AG09309 (cell line): Measurements from ENCODE around the gene ZFY.

Experiments
- DNase-seq: peaks from one replicate; pipeline ENCODE4 v3.0.0-alpha.2; 2010; ENCODE audit warnings: low read depth
- H3K4me3 ChIP-seq: 2 replicates; pipeline ENCODE4 v1.5.1; 2011; ENCODE audit warnings: mild to moderate bottlenecking, low read depth, low read length, moderate library complexity; ENCODE audit not compliant: control insufficient read depth
- CTCF ChIP-seq: IDR thresholded peaks from 2 replicates; pipeline ENCODE4 v1.5.1; 2011; ENCODE audit warnings: mild to moderate bottlenecking, low read depth, low read length, inconsistent platforms; ENCODE audit not compliant: insufficient read depth, control insufficient read depth; ENCODE audit errors: missing control alignments

The ZFY gene

GRCh38 chrY:2934861-2935715, at the start of gene ZFY:
Gene ZFY, plus strand, starts transcription at chrY:2935381. Its CDS starts 18,556 bp downstream, at chrY:2953937.
- DNase-seq: no peak
- no peak within 1 kb of the TSS for H3K4me3 ChIP-seq
- no peak for TF ChIP-seq CTCF

DNA sequence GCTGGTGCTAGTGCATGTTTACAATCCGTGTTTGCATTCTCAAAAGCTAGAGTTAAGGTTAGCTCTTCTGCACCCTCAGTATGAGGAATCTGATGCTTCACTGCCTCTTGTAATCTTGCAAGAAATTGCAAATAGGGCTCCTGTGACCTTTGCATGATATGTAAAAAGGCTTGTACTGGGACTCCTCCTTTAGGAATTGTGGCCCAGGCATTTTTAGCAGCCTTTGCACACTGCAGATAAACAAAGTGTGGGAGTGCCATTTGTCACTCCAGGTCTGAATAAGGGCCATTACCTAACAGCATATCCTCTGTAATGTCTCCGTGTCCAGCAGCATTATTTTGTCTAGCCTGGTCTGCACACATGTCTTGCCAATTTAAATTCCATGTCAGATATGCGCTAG, 49.3 kb upstream of the ZFY start:
- no peak for DNase-seq
- no peak overlapping the region for H3K4me3 ChIP-seq
- no peak for TF ChIP-seq CTCF

GRCh38 chrY:2887386-2887785, 47.8 kb upstream of the ZFY start:
- TF ChIP-seq CTCF: no peak
- H3K4me3 ChIP-seq: no peak overlapping the region
- no peak for DNase-seq

GRCh38 chrY:2887955-2888354, 47.2 kb upstream of the ZFY start:
- no peak overlapping the region for H3K4me3 ChIP-seq
- no peak for TF ChIP-seq CTCF
- no peak for DNase-seq

DNA sequence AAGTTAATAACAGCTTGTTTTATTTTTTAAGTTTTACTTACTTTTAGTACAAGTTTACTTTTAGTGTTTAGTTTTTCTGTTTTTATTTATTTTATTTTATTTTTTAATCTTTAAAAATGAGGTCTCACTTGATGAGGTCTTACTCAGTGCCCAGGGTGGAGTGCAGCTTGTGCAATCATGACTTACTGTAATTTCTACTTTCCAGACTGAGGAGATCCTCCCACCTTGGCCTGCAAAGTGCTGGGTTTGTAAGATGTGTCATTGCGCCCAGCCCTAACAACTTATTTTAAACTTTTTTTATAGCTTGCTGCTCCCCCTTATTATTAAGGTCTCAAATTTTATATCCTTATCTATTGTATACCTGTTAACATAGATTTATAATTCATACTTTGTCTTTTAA, 41.7 kb upstream of the ZFY start:
- TF ChIP-seq CTCF: no peak
- no peak overlapping the region for H3K4me3 ChIP-seq
- no peak for DNase-seq

DNA sequence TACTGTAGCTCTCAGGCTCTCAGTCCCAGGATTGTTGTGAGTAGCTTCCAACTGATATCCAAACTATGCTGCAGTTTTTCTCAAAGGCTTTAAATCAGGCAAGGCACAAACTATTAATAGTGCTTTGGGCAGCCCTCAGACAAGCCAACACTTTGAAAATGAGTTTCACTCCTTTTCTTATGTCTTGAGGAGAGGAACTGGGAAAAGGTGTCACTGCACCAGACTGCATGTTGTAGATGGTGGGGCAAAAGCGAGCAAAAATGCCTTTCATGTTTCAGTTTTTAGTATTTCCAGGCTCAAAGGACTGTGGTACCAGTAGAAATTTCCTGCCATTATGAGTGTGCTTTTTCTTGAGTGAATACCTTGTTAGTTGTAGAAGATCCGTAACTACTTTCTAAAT, 39.1 kb upstream of the ZFY start:
- no peak overlapping the region for H3K4me3 ChIP-seq
- DNase-seq: no peak
- TF ChIP-seq CTCF: no peak
